Renal pelvis (tissue), 4 donors: ENCODE data around the gene PSMD1. TPM values are rescaled to one million over a fixed set of nuclear protein-coding genes. Genes with fewer than 3 reads are reported as not detected.
"Not testable (repeated sequence)": the region's sequence is repeated elsewhere in the genome, so short reads cannot be mapped to it uniquely, and the experiment has no call there.

Experiments
- DNase-seq: peaks from one replicate; pipeline ENCODE4 v3.0.0-alpha.2; 2013
- polyA plus RNA-seq, 3 donors: library from polyadenylated mRNA; unstranded; fragments of 120-200 nt; gene quantifications; one replicate each; pipeline ENCODE4 v1.2.1, GENCODE V29; 2013; ENCODE audit not compliant: insufficient read length in 3 of 3

PSMD1 gene
- polyA plus RNA-seq, 3 donors, result 88.1 to 100 (median 98.7) TPM

DNA sequence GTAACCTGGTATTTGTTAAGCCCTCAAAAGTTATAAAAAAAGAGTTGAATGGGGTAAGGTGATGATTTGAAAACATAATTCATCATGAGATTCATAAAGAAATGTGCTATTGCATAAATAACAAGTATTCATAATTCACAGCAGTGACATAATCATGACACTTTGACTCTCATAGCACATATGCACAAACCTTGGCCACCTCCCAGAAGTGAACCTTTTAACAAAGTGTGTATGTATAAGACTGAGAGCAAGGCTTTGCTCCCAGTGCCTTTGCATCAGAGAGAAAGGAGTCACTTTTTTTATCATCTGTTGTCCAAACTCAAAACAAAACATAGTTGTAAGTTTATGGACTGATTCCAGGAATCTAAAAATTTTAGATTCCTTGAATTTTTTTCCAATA, 83.1 kb downstream of the PSMD1 start:
- DNase-seq, result no peak

DNA sequence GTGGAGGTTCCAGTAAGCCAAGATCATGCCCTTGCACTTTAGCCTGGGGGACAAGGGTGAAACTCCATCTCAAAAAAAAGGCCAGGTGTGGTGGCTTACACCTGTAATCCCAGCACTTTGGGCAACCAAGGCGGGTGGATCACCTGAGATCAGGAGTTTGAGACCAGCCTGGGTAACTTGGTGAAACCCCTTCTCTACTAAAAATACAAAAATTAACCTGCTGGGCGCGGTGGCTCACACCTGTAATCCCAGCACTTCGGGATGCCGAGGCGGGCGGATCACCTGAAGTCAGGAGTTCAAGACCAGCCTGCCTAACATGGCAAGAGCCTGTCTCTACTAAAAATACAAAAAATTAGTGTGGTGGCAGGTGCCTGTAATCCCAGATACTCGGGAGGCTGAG, 84.1 kb downstream of the PSMD1 start:
- DNase-seq, result not testable (repeated sequence)

GRCh38 chr2:231144896-231145295, 88.2 kb downstream of the PSMD1 start:
- no peak for DNase-seq

GRCh38 chr2:231146665-231147064, 90.0 kb downstream of the PSMD1 start:
- DNase-seq, result no peak

GRCh38 chr2:231152800-231153557, 96.3 kb downstream of the PSMD1 start:
- DNase-seq, result no peak

GRCh38 chr2:231159306-231159705, 102.6 kb downstream of the PSMD1 start:
- DNase-seq, result no peak

- no peak for DNase-seq
Observed at GRCh38 chr2:231160701-231161100, 104.0 kb downstream of the PSMD1 start.

DNA sequence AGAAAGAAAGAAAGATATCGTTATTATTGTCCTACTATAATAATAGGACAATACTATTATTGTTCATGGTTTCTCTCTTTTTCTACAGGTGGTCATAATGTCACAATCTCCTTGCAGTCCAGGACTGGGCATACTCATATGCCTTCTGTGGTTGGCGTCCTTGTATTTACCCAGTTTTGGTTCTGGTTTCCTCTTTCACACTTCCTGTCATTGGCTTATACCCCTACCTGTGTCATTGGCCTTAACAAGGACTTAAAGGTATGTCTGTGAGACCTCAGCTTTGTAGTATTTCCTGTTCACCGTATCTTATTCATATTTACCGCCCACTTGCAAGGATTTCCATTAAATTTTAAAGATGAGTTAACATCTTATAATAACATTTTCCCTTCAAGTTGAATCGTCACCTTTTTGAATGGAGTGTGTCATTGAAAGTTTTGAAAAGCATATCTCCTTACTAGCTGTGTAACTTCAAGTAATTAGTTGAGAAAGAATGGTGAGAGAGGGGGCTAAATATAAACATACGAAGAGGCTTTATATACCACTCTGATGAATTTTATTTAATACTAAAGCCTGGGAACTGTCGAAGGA, 104.7 kb downstream of the PSMD1 start:
- no peak for DNase-seq

DNA sequence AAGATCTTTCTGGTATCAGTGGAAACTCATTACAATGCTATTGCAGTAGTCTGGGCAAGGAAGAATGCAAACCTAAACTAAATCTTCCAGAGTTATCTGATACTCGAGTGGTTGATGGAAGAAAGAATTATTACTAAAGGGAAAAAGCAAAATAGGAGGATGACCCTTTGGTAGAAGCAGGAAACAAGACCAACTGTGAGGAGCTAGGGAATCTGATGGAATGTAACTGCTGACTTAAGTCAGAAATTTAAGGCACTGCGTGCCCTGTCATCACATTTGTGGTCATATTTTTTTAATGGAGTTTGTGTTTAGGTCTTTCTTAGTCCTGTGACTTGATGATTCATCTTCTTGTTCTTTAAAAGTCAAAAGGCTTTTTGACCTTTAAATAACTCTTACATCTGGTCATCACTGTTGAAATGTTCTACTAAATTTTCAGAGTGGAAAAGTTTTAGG, 105.2 kb downstream of the PSMD1 start:
- peak; percentile 70 for DNase-seq

GRCh38 chr2:231163011-231163410, 106.3 kb downstream of the PSMD1 start:
- DNase-seq, result no peak

- DNase-seq, result no peak
Observed at GRCh38 chr2:231163414-231164095, 106.9 kb downstream of the PSMD1 start.

- DNase-seq, result no peak
Observed at GRCh38 chr2:231167745-231168459, 111.2 kb downstream of the PSMD1 start.

- DNase-seq, result no peak
Observed at GRCh38 chr2:231168460-231169139, 111.9 kb downstream of the PSMD1 start.

- no peak for DNase-seq
Observed at GRCh38 chr2:231169488-231169887, 112.8 kb downstream of the PSMD1 start.

- DNase-seq, result no peak
Observed at GRCh38 chr2:231170055-231170454, 113.4 kb downstream of the PSMD1 start.

DNA sequence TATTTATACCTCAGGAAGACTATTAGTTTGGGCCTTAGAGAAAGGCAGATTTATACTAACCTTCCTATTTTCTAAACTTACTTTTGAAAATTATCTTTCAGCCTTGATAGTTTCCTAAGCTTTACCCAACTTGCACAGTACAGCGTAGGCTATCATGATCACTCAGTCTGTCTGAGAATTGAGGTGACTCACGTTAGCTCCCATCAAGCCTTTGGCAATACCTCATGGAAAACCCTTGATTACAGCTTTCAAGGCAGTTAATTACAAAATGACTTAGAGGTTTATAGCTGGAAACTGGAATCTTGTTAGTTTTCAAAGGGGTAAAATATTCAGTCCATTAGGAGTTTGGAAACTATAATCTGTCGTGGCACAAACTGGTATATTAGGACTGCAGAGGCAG, 115.4 kb downstream of the PSMD1 start:
- DNase-seq, result no peak

GRCh38 chr2:231174211-231174651, 117.6 kb downstream of the PSMD1 start:
- DNase-seq, result no peak

DNA sequence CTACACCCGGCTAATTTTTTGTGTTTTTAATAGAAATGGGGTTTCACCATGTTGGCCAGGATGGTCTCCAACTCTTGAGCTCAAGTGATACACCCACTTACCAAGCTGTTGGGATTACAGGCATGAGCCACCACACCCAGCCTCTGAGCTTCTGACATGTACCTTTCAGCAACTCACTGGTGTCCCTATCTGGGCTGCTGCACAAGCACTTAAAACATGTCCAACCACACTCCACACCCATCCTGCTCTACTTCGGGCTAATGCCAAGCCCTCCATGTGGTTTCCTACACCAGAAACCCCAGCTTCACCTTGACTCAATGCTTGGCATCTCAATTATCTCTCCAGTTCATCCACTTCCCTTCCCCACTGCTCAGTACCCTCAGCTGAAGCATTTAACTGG, 119.4 kb downstream of the PSMD1 start:
- no peak for DNase-seq

- DNase-seq, result no peak
Observed at GRCh38 chr2:231177156-231178025, 120.7 kb downstream of the PSMD1 start.

DNA sequence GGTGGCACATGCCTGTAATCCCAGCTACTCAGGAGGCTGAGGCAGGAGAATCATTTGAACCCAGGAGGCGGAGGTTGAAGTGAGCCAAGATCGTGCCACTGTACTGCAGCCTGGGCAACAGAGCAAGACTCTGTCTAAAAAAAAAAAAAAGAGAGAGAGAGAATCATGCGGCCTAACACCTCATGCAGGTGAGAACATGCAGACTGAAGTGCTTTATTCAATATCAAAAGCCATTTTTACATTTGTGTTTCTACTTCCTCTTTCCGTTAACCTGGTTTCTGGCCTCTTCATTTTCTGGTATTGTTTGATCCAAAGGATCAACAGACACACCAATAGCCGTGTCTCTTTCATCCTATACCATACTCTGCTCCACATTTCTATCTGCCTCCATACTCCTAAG, 122.1 kb downstream of the PSMD1 start:
- not testable (repeated sequence) for DNase-seq
